ENCODE data around the gene CLTB. TPM values are rescaled to one million over a fixed set of nuclear protein-coding genes. Genes with fewer than 3 reads are reported as not detected.
A peak's percentile ranks its signal among the peaks of the same experiment; 100 is the strongest.

The CLTB gene
- total RNA-seq, 2 donors from 2014 or later: 39.6 to 57.3 TPM

DNA sequence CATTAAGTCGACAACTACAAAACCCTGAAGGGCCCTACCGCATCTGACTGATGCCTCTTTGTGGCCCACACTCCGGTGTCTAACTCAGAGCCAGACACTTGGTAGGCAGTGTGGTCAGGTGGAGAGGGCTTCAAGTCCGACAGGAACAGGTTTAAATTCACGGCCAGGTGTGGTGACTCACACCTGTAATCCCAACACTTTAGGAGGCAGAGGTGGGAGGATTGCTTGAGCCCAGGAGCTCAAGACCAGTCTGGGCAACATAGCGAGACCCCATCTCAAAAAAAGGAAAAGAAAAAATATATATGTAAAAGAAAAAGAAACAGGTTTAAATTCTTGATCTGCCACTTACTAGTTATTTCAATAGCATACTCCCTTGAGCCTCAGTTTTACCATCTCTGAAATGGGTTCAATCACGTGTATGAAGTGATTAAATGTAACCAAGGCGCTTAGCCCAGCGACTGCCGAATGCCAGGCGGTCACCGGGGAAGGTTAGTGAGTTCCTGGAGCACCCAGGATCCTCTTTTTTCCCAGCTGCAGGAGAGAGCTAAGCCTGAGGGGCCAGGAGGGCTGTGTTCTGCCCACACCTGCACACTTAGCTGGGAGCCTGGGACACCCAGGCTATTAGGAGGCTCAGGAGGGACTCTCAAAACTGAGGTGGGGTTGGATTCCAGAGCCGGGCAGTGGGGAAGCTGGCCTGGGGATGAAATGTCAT, 943 bp downstream of the CLTB start:
- Histone ChIP-seq H3K4me1 (peaks cover 38% of the 10 kb centered on the region), H3K27ac (peak overlapping the region; percentile 86 to 91 (median 88)), H3K27me3 (no peaks in the 10 kb centered on the region), H3K9me3 (no peaks in the 10 kb centered on the region), H3K36me3 (replicated peaks in 1 of 2; ENCODE audit: insufficient read depth in 1 of 2, low read depth in 2 of 2) (no peaks in the 10 kb centered on the region), H3K4me3 (peak overlapping the region; percentile 89 to 91)
- 49 to 51% methylated on average over 12 to 13 of the region's 13 CpGs for WGBS, 2 donors
- ATAC-seq (no peak), DNase-seq (peak in 2 of 4 donors; percentile 20 to 28)
- TF ChIP-seq, protein P1, sequence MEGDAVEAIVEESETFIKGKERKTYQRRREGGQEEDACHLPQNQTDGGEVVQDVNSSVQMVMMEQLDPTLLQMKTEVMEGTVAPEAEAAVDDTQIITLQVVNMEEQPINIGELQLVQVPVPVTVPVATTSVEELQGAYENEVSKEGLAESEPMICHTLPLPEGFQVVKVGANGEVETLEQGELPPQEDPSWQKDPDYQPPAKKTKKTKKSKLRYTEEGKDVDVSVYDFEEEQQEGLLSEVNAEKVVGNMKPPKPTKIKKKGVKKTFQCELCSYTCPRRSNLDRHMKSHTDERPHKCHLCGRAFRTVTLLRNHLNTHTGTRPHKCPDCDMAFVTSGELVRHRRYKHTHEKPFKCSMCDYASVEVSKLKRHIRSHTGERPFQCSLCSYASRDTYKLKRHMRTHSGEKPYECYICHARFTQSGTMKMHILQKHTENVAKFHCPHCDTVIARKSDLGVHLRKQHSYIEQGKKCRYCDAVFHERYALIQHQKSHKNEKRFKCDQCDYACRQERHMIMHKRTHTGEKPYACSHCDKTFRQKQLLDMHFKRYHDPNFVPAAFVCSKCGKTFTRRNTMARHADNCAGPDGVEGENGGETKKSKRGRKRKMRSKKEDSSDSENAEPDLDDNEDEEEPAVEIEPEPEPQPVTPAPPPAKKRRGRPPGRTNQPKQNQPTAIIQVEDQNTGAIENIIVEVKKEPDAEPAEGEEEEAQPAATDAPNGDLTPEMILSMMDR (IDR thresholded peaks at IDR 0.05): no peak
- no peak for TF ChIP-seq POLR2A (IDR thresholded peaks at IDR 0.05)
- intact Hi-C loops (cut with DNase I): no loop called here

DNA sequence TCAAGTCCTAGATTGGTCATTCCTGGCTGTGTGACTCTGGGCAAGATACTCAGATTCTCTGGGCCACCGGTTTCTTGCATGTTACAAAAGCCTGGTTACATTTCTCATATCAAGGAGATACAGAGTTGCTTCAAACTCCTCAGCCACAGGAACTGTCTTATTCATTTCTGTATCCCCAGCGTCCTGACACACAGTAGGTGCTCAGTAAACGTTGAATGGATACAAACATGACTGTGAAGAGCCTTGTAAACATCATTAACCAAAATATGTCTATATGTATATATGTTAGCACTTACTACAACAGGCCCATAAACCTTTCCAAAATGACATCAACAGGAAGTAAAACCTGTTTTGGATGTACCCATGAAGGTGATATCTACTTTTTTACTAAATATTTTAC, 1.6 kb downstream of the CLTB start:
- peak overlapping the region in 1 of 4 donors; percentile 86 for H3K27ac ChIP-seq
- no peak overlapping the region for H3K4me3 ChIP-seq
- no peaks in the 10 kb centered on the region for H3K9me3 ChIP-seq
- peaks cover 38% of the 10 kb centered on the region for H3K4me1 ChIP-seq
- ATAC-seq (no peak), DNase-seq (no peak)
- WGBS, 2 donors: 36 to 64% methylated on average over 3 of the region's 3 CpGs
- no peaks in the 10 kb centered on the region for H3K27me3 ChIP-seq
- H3K36me3 ChIP-seq (replicated peaks in 1 of 2; ENCODE audit: insufficient read depth in 1 of 2, low read depth in 2 of 2): peaks cover 0 to under 1% of the 10 kb centered on the region in 2 donors
- TF ChIP-seq, protein P1 (IDR thresholded peaks at IDR 0.05): no peak
- TF ChIP-seq POLR2A (IDR thresholded peaks at IDR 0.05): no peak
- intact Hi-C loops (cut with DNase I): no loop called here

DNA sequence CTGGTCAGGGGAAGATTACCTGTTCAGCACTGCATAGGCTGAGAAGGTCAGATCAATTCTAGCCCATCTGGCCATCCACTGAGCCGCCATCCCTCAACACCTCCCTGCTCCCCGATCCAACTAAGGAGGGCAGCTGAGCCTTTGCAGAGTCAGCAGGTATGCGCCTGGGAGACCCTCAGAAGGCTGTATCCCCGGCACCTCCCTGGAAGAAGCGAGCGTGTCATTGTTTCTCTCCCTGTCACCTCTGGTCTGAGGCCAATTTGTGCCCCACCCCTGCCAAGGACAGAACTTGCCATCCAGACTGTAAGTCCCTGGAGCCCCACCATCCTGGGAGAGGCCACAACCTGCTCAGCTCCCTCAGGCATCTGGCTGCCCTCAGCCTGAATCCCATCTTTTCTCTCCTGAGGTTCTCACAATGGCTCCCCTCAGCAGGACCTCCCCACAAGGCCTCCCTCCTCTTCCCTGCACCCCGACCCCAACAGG, 2.6 kb downstream of the CLTB start:
- WGBS, 2 donors: 82 to 90% methylated on average over 3 to 7 of the region's 7 CpGs
- H3K4me1 ChIP-seq: peaks cover 38% of the 10 kb centered on the region
- H3K4me3 ChIP-seq: no peak overlapping the region
- no peaks in the 10 kb centered on the region for H3K9me3 ChIP-seq
- H3K27me3 ChIP-seq: no peaks in the 10 kb centered on the region
- no peak overlapping the region for H3K27ac ChIP-seq
- intact Hi-C loops (cut with DNase I): no loop called here
- ATAC-seq: no peak
- DNase-seq: no peak
- peaks cover 0 to 3% of the 10 kb centered on the region in 2 donors for H3K36me3 ChIP-seq (replicated peaks in 1 of 2; ENCODE audit: insufficient read depth in 1 of 2, low read depth in 2 of 2)
- TF ChIP-seq POLR2A (IDR thresholded peaks at IDR 0.05): no peak
- TF ChIP-seq, protein P1 (IDR thresholded peaks at IDR 0.05): no peak

DNA sequence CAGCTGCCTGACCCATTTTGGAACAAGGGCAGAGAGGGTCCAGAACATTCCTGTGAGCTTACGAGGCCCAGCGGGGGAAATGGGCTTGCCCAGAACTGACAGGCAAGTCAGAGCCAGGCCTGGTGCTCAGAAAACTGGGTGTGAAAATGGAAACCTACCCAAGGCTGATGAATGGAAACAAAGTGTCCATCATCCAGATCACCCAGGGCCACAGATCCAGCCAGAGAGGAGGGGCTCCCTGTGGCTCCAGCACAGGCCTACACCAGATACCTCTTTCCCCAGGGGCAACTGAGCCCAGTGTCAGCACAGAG, 3.1 kb downstream of the CLTB start:
- DNase-seq (peak in 1 of 4 donors; percentile 20), ATAC-seq (no peak)
- no peaks in the 10 kb centered on the region for H3K27me3 ChIP-seq
- H3K27ac ChIP-seq: no peak overlapping the region
- peaks cover 0 to 3% of the 10 kb centered on the region in 2 donors for H3K36me3 ChIP-seq (replicated peaks in 1 of 2; ENCODE audit: insufficient read depth in 1 of 2, low read depth in 2 of 2)
- peaks cover 38% of the 10 kb centered on the region for H3K4me1 ChIP-seq
- TF ChIP-seq, protein P1 (IDR thresholded peaks at IDR 0.05): no peak
- no peak for TF ChIP-seq POLR2A (IDR thresholded peaks at IDR 0.05)
- H3K4me3 ChIP-seq: no peak overlapping the region
- intact Hi-C loops (cut with DNase I): no loop called here
- H3K9me3 ChIP-seq: no peaks in the 10 kb centered on the region
- 58 to 92% methylated on average over 2 of the region's 2 CpGs for WGBS, 2 donors

Data from body of pancreas (tissue), 4 donors.